Caco-2 (cell line): ENCODE measurements around the gene SHC1. TPM values are rescaled to one million over a fixed set of nuclear protein-coding genes. Genes with fewer than 3 reads are reported as not detected.

ENCODE experiments used
- BruUV-seq: library from RNA; stranded (reverse); fragments of 400-500 nt; replicated peaks from 2 replicates; lab custom pipeline; 2021; lab: Mats Ljungman, UMichigan
- CTCF ChIA-PET: fragments of 300-600 bp; sonication (Branson Sonifier 250); formaldehyde crosslinking; loops from one replicate; lab custom pipeline; 2022; ENCODE audit warnings: antibody characterized with exemption; lab: Charles Lee
- POLR2A ChIA-PET: fragments of 300-600 bp; sonication (Branson Sonifier 250); formaldehyde crosslinking; loops from one replicate; lab custom pipeline; 2022; ENCODE audit warnings: antibody characterized with exemption; lab: Charles Lee
- DNase-seq, 2 experiments: peaks; one replicate each; pipeline versions ENCODE4 v3.0.0 to v3.0.0-alpha.2; 2020 to 2022
- H3K27me3 ChIP-seq: replicated peaks from 2 replicates; pipeline ENCODE4 v1.6.0; 2011; ENCODE audit warnings: low read length; ENCODE audit not compliant: control insufficient read depth, insufficient read depth
- H3K36me3 ChIP-seq: 2 replicates; pipeline ENCODE4 v1.5.1; 2011; ENCODE audit warnings: low read length; ENCODE audit not compliant: control insufficient read depth, insufficient read depth
- H3K4me1 ChIP-seq: fragments of 250-450 bp; sonication (Bioruptor Pico); 2 replicates; pipeline ENCODE4 v1.5.1; 2020; ENCODE audit warnings: mild to moderate bottlenecking
- H3K4me3 ChIP-seq: 2 replicates; pipeline ENCODE4 v1.5.1; 2011; ENCODE audit warnings: low read depth, mild to moderate bottlenecking, control low read depth, low read length
- H3K9me3 ChIP-seq: fragments of 250-450 bp; sonication (Bioruptor Pico); 2 replicates; pipeline ENCODE4 v1.5.1; 2020; ENCODE audit warnings: mild to moderate bottlenecking, moderate library complexity
- H3K27ac Mint-ChIP-seq: one replicate; pipeline ENCODE4 v1.8.0; 2022; ENCODE audit warnings: mixed read lengths; ENCODE audit not compliant: unreplicated experiment
- H3K27me3 Mint-ChIP-seq: one replicate; pipeline ENCODE4 v1.8.0; 2022; ENCODE audit warnings: mixed read lengths; ENCODE audit not compliant: insufficient read depth, unreplicated experiment
- H3K36me3 Mint-ChIP-seq: one replicate; pipeline ENCODE4 v1.8.0; 2022; ENCODE audit warnings: mild to moderate bottlenecking, mixed read lengths; ENCODE audit not compliant: insufficient read depth, unreplicated experiment
- H3K4me1 Mint-ChIP-seq: one replicate; pipeline ENCODE4 v1.8.0; 2022; ENCODE audit warnings: low read depth, mixed read lengths; ENCODE audit not compliant: unreplicated experiment
- H3K4me3 Mint-ChIP-seq: one replicate; pipeline ENCODE4 v1.8.0; 2022; ENCODE audit warnings: mild to moderate bottlenecking, moderate library complexity, mixed read lengths; ENCODE audit not compliant: unreplicated experiment
- H3K9me3 Mint-ChIP-seq: one replicate; pipeline ENCODE4 v1.8.0; 2022; ENCODE audit warnings: mixed read lengths; ENCODE audit not compliant: unreplicated experiment
- CTCF ChIP-seq, 2 experiments: fragments of 200-600 bp in 1 of 2; IDR thresholded peaks; 1 replicate in 1 of 2; 2 replicates in 1 of 2; pipeline versions ENCODE4 v1.5.1 to v1.8.0; 2011 to 2022; ENCODE audit warnings: antibody characterized with exemption in 1 of 2, control low read depth in 1 of 2, inconsistent platforms in 1 of 2, low read depth in 1 of 2, low read length in 1 of 2, mild to moderate bottlenecking in 1 of 2, moderate library complexity in 1 of 2; ENCODE audit not compliant: insufficient read depth in 1 of 2, severe bottlenecking in 1 of 2, unreplicated experiment in 1 of 2
- intact Hi-C: fragments of 100-400 bp; cut with micrococcal nuclease; formaldehyde crosslinking; loops from one replicate; pipeline ENCODE4 v1.10.0; 2022; ENCODE audit not compliant: unreplicated experiment
- total RNA-seq: library from RNA; stranded (reverse); gene quantifications from 2 replicates; pipeline ENCODE4 v1.2.3, GENCODE V29; 2022

Gene SHC1
- total RNA-seq, 1 experiment from 2014 or later = 59.6 TPM

GRCh38 chr1:154953611-154954038 lies 16.9 kb downstream of the SHC1 start:
- peaks cover 16% of the 10 kb centered on the region for H3K4me1 Mint-ChIP-seq
- H3K27me3 Mint-ChIP-seq = no peaks in the 10 kb centered on the region
- no peaks in the 10 kb centered on the region for H3K9me3 ChIP-seq
- H3K27me3 ChIP-seq = no peaks in the 10 kb centered on the region
- no peak overlapping the region for H3K4me3 ChIP-seq
- H3K4me3 Mint-ChIP-seq = no peak overlapping the region
- no peak overlapping the region for H3K27ac Mint-ChIP-seq
- peaks cover 10% of the 10 kb centered on the region for H3K4me1 ChIP-seq
- intact Hi-C loops = no loop called here
- ChIA-PET POLR2A (no interaction called here), CTCF (interaction anchor here (0.8 kb wide), 1 partner anchor 30 kb away, joined by 3 read pairs; the partner anchor contains the start of gene FLAD1)
- peaks cover 19% of the 10 kb centered on the region for H3K36me3 Mint-ChIP-seq
- DNase-seq = no peak
- TF ChIP-seq CTCF (IDR thresholded peaks at IDR 0.05; ENCODE audit: insufficient read depth in 1 of 2, low read depth in 1 of 2, low read length in 1 of 2, severe bottlenecking in 1 of 2, unreplicated experiment in 1 of 2) = no peak
- H3K36me3 ChIP-seq = no peaks in the 10 kb centered on the region
- no peaks in the 10 kb centered on the region for H3K9me3 Mint-ChIP-seq
- no TSS peak for BruUV-seq

GRCh38 chr1:154952664-154953063 lies 17.9 kb downstream of the SHC1 start:
- Histone ChIP-seq H3K36me3 (no peaks in the 10 kb centered on the region), H3K4me1 (peaks cover 10% of the 10 kb centered on the region), H3K4me3 (no peak overlapping the region), H3K27me3 (no peaks in the 10 kb centered on the region), H3K9me3 (no peaks in the 10 kb centered on the region)
- ChIA-PET POLR2A (no interaction called here), CTCF (interaction anchor here (0.9 to 1.0 kb wide), 2 partner anchors 8 to 9 kb away, joined by 3 read pairs; partner anchors contain the start of gene PYGO2)
- TF ChIP-seq CTCF (IDR thresholded peaks at IDR 0.05; ENCODE audit: insufficient read depth in 1 of 2, low read depth in 1 of 2, low read length in 1 of 2, severe bottlenecking in 1 of 2, unreplicated experiment in 1 of 2) = no peak
- intact Hi-C loops = no loop called here
- no peak for DNase-seq
- no TSS peak for BruUV-seq
- peaks cover 16% of the 10 kb centered on the region for H3K4me1 Mint-ChIP-seq
- H3K4me3 Mint-ChIP-seq = no peak overlapping the region
- H3K27me3 Mint-ChIP-seq = no peaks in the 10 kb centered on the region
- H3K36me3 Mint-ChIP-seq = peaks cover 18% of the 10 kb centered on the region
- H3K9me3 Mint-ChIP-seq = no peaks in the 10 kb centered on the region
- H3K27ac Mint-ChIP-seq = no peak overlapping the region

GRCh38 chr1:154951901-154952657 lies 18.5 kb downstream of the SHC1 start:
- no peak for TF ChIP-seq CTCF (IDR thresholded peaks at IDR 0.05; ENCODE audit: insufficient read depth in 1 of 2, low read depth in 1 of 2, low read length in 1 of 2, severe bottlenecking in 1 of 2, unreplicated experiment in 1 of 2)
- Mint-ChIP-seq H3K4me1 (peaks cover 10% of the 10 kb centered on the region), H3K27ac (no peak overlapping the region), H3K36me3 (peaks cover 13% of the 10 kb centered on the region), H3K27me3 (no peaks in the 10 kb centered on the region), H3K4me3 (no peak overlapping the region), H3K9me3 (no peaks in the 10 kb centered on the region)
- no TSS peak for BruUV-seq
- CTCF ChIA-PET = interaction anchor here (0.9 to 1.0 kb wide), 2 partner anchors 9 kb away, joined by 3 read pairs; partner anchors contain the start of gene PYGO2
- intact Hi-C loops = no loop called here
- H3K4me3 ChIP-seq = no peak overlapping the region
- peaks cover 7% of the 10 kb centered on the region for H3K4me1 ChIP-seq
- DNase-seq = no peak
- POLR2A ChIA-PET = no interaction called here
- H3K36me3 ChIP-seq = no peaks in the 10 kb centered on the region
- H3K9me3 ChIP-seq = no peaks in the 10 kb centered on the region
- H3K27me3 ChIP-seq = no peaks in the 10 kb centered on the region
